BLaER1 treated with 17β-estradiol and CSF1 and Interleukin-3, amounts not matched to agents 10 nM and 100 nM (cell line): ENCODE measurements around the gene SYK.
A peak's percentile ranks its signal among the peaks of the same experiment; 100 is the strongest.

Experiments used
- H3K27ac ChIP-seq, 11 experiments: shearing (Covaris generic); formaldehyde crosslinking; 2 replicates each; pipeline ENCODE4 v1.8.1; 2022
- H3K27me3 ChIP-seq, 11 experiments: shearing (Covaris generic); formaldehyde crosslinking; 2 replicates each; pipeline ENCODE4 v1.8.1; 2022
- H3K36me3 ChIP-seq, 11 experiments: shearing (Covaris generic); formaldehyde crosslinking; 2 replicates each; pipeline ENCODE4 v1.8.1; 2022
- H3K4me1 ChIP-seq, 10 experiments: shearing (Covaris generic); formaldehyde crosslinking; 2 replicates each; pipeline ENCODE4 v1.8.1; 2022
- H3K4me2 ChIP-seq, 11 experiments: shearing (Covaris generic); formaldehyde crosslinking; 2 replicates each; pipeline ENCODE4 v1.8.1; 2022
- H3K4me3 ChIP-seq, 10 experiments: shearing (Covaris generic); formaldehyde crosslinking; 2 replicates each; pipeline ENCODE4 v1.8.1; 2022
- H3K9ac ChIP-seq, 11 experiments: shearing (Covaris generic); formaldehyde crosslinking; 2 replicates each; pipeline ENCODE4 v1.8.1; 2022
- H3K9me3 ChIP-seq, 11 experiments: shearing (Covaris generic); formaldehyde crosslinking; replicated peaks in 1 of 11; 2 replicates each; pipeline ENCODE4 v1.8.1; 2022
- H4K20me1 ChIP-seq, 11 experiments: shearing (Covaris generic); formaldehyde crosslinking; 2 replicates each; pipeline ENCODE4 v1.8.1; 2022
- Cebpa-rat ChIP-seq, 11 experiments: shearing (Covaris generic); IDR thresholded peaks; 2 replicates each; pipeline ENCODE4 v1.8.1; 2022

Gene SYK

GRCh38 chr9:90841615-90842014, 40.0 kb downstream of the SYK start:
- peak overlapping the region in 3 of 11 experiments; percentile 1 to 82 (median 25); a peak in 4 of 22 replicates for H3K27ac ChIP-seq
- H3K9me3 ChIP-seq: no peaks in the 10 kb centered on the region
- H3K36me3 ChIP-seq: peaks cover 37 to 75% (median 49%) of the 10 kb centered on the region in 11 experiments
- peak overlapping the region; percentile 66 to 80 (median 74); a peak in 20 of 22 replicates for H3K4me2 ChIP-seq
- no peak overlapping the region for H3K4me3 ChIP-seq
- H4K20me1 ChIP-seq: peaks cover 20 to 100% (median 45%) of the 10 kb centered on the region in 11 experiments; a peak in 19 of 22 replicates
- TF ChIP-seq Cebpa-rat (IDR thresholded peaks at IDR 0.05): no peak
- peak overlapping the region in 1 of 11 experiments; percentile 17; a peak in 1 of 22 replicates for H3K9ac ChIP-seq
- peaks cover 77 to 87% (median 80%) of the 10 kb centered on the region in 10 experiments for H3K4me1 ChIP-seq
- H3K27me3 ChIP-seq: no peaks in the 10 kb centered on the region

GRCh38 chr9:90842176-90842777, 40.7 kb downstream of the SYK start:
- H3K4me3 ChIP-seq: no peak overlapping the region
- no peak for TF ChIP-seq Cebpa-rat (IDR thresholded peaks at IDR 0.05)
- peak overlapping the region; percentile 66 to 80 (median 74) for H3K4me2 ChIP-seq
- no peaks in the 10 kb centered on the region for H3K27me3 ChIP-seq
- peaks cover 20 to 100% (median 45%) of the 10 kb centered on the region in 11 experiments; a peak in 19 of 22 replicates for H4K20me1 ChIP-seq
- peak overlapping the region in 3 of 11 experiments; percentile 17 to 72 (median 61); a peak in 4 of 22 replicates for H3K9ac ChIP-seq
- peaks cover 73 to 83% (median 75%) of the 10 kb centered on the region in 10 experiments for H3K4me1 ChIP-seq
- no peaks in the 10 kb centered on the region for H3K9me3 ChIP-seq
- H3K27ac ChIP-seq: peak overlapping the region in 8 of 11 experiments; percentile 25 to 82 (median 74); a peak in 10 of 22 replicates
- peaks cover 41 to 75% (median 55%) of the 10 kb centered on the region in 11 experiments for H3K36me3 ChIP-seq

GRCh38 chr9:90842996-90843395, 41.4 kb downstream of the SYK start:
- Histone ChIP-seq H3K4me3 (no peak overlapping the region), H3K27ac (peak overlapping the region in 10 of 11 experiments; percentile 55 to 82 (median 74); a peak in 21 of 22 replicates), H3K27me3 (no peaks in the 10 kb centered on the region), H3K4me2 (peak overlapping the region; percentile 66 to 80 (median 74)), H3K9ac (peak overlapping the region in 10 of 11 experiments; percentile 12 to 72 (median 56); a peak in 16 of 22 replicates), H3K4me1 (peaks cover 65 to 76% (median 68%) of the 10 kb centered on the region in 10 experiments), H3K9me3 (no peaks in the 10 kb centered on the region), H3K36me3 (peaks cover 41 to 75% (median 55%) of the 10 kb centered on the region in 11 experiments), H4K20me1 (peaks cover 20 to 100% (median 41%) of the 10 kb centered on the region in 11 experiments; a peak in 19 of 22 replicates)
- TF ChIP-seq Cebpa-rat (IDR thresholded peaks at IDR 0.05): no peak

GRCh38 chr9:90843525-90843924, 41.9 kb downstream of the SYK start:
- peak overlapping the region in 9 of 11 experiments; percentile 12 to 72 (median 58); a peak in 16 of 22 replicates for H3K9ac ChIP-seq
- H3K27me3 ChIP-seq: no peaks in the 10 kb centered on the region
- H3K4me2 ChIP-seq: peak overlapping the region; percentile 66 to 80 (median 74)
- peak overlapping the region in 10 of 11 experiments; percentile 55 to 82 (median 74); a peak in 21 of 22 replicates for H3K27ac ChIP-seq
- no peaks in the 10 kb centered on the region for H3K9me3 ChIP-seq
- peaks cover 60 to 71% (median 62%) of the 10 kb centered on the region in 10 experiments for H3K4me1 ChIP-seq
- peaks cover 17 to 100% (median 38%) of the 10 kb centered on the region in 11 experiments; a peak in 19 of 22 replicates for H4K20me1 ChIP-seq
- peaks cover 46 to 75% (median 55%) of the 10 kb centered on the region in 11 experiments for H3K36me3 ChIP-seq
- no peak for TF ChIP-seq Cebpa-rat (IDR thresholded peaks at IDR 0.05)
- no peak overlapping the region for H3K4me3 ChIP-seq

- peaks cover 52 to 63% (median 54%) of the 10 kb centered on the region in 10 experiments for H3K4me1 ChIP-seq
- peak overlapping the region; percentile 66 to 80 (median 74); a peak in 21 of 22 replicates for H3K4me2 ChIP-seq
- peaks cover 9 to 100% (median 32%) of the 10 kb centered on the region in 11 experiments; a peak in 18 of 22 replicates for H4K20me1 ChIP-seq
- H3K27ac ChIP-seq: peak overlapping the region in 9 of 11 experiments; percentile 56 to 82 (median 74); a peak in 17 of 22 replicates
- H3K36me3 ChIP-seq: peaks cover 54 to 75% (median 57%) of the 10 kb centered on the region in 11 experiments
- H3K9me3 ChIP-seq: no peaks in the 10 kb centered on the region
- H3K4me3 ChIP-seq: no peak overlapping the region; a peak in 2 of 20 replicates
- no peak for TF ChIP-seq Cebpa-rat (IDR thresholded peaks at IDR 0.05)
- no peaks in the 10 kb centered on the region for H3K27me3 ChIP-seq
- H3K9ac ChIP-seq: peak overlapping the region in 7 of 11 experiments; percentile 43 to 72 (median 59); a peak in 12 of 22 replicates
Observed at GRCh38 chr9:90844326-90844725, 42.7 kb downstream of the SYK start.

- H3K36me3 ChIP-seq: peaks cover 70 to 85% (median 81%) of the 10 kb centered on the region in 11 experiments
- H3K27ac ChIP-seq: no peak overlapping the region
- no peak overlapping the region for H3K4me2 ChIP-seq
- no peaks in the 10 kb centered on the region for H3K9me3 ChIP-seq
- no peaks in the 10 kb centered on the region for H3K27me3 ChIP-seq
- H4K20me1 ChIP-seq: peaks cover 0 to 99% (median 13%) of the 10 kb centered on the region in 11 experiments; a peak in 13 of 22 replicates
- peaks cover 26 to 48% (median 40%) of the 10 kb centered on the region in 10 experiments for H3K4me1 ChIP-seq
- H3K4me3 ChIP-seq: no peak overlapping the region
- TF ChIP-seq Cebpa-rat (IDR thresholded peaks at IDR 0.05): no peak
- no peak overlapping the region for H3K9ac ChIP-seq
Observed at GRCh38 chr9:90846770-90847419, 45.3 kb downstream of the SYK start.

- Histone ChIP-seq H3K4me2 (no peak overlapping the region), H3K4me1 (peaks cover 16 to 38% (median 29%) of the 10 kb centered on the region in 10 experiments), H3K4me3 (no peak overlapping the region), H4K20me1 (peaks cover 0 to 99% (median 8%) of the 10 kb centered on the region in 11 experiments; a peak in 13 of 22 replicates), H3K9ac (no peak overlapping the region), H3K36me3 (peaks cover 80 to 96% (median 91%) of the 10 kb centered on the region in 11 experiments), H3K27ac (no peak overlapping the region), H3K9me3 (no peaks in the 10 kb centered on the region), H3K27me3 (no peaks in the 10 kb centered on the region)
- TF ChIP-seq Cebpa-rat (IDR thresholded peaks at IDR 0.05): no peak
Observed at GRCh38 chr9:90847971-90848370, 46.4 kb downstream of the SYK start.

- Histone ChIP-seq H3K27me3 (no peaks in the 10 kb centered on the region), H3K4me2 (no peak overlapping the region), H3K27ac (no peak overlapping the region), H4K20me1 (peaks cover 0 to 95% (median 7%) of the 10 kb centered on the region in 11 experiments; a peak in 12 of 22 replicates), H3K9ac (no peak overlapping the region), H3K9me3 (no peaks in the 10 kb centered on the region), H3K4me3 (no peak overlapping the region), H3K36me3 (peaks cover 83 to 96% (median 94%) of the 10 kb centered on the region in 11 experiments), H3K4me1 (peaks cover 7 to 29% (median 21%) of the 10 kb centered on the region in 10 experiments)
- no peak for TF ChIP-seq Cebpa-rat (IDR thresholded peaks at IDR 0.05)
Observed at GRCh38 chr9:90848866-90849265, 47.2 kb downstream of the SYK start.
